Keratinocyte (primary cell): ENCODE data around the gene MRPS22.

Experiments used
- EZH2 ChIP-seq: IDR thresholded peaks from one replicate; pipeline ENCODE4 v1.6.1; 2012; ENCODE audit warnings: inconsistent platforms, mild to moderate bottlenecking, low read length, moderate library complexity
- TF ChIP-seq, protein P1 (sequence below), 3 experiments: IDR thresholded peaks in 1 of 3; conservative IDR thresholded peaks in 1 of 3; optimal IDR thresholded peaks in 1 of 3; 2 replicates in 2 of 3; 3 replicates in 1 of 3; pipeline versions ENCODE3 to v1.5.1; 2011; ENCODE audit warnings: low read length in 3 of 3, mild to moderate bottlenecking in 3 of 3, moderate library complexity in 2 of 3, control low read depth in 1 of 3, inconsistent platforms in 1 of 3; ENCODE audit not compliant: insufficient read depth in 2 of 3; ENCODE audit errors: extremely low read depth in 1 of 3

DNA sequence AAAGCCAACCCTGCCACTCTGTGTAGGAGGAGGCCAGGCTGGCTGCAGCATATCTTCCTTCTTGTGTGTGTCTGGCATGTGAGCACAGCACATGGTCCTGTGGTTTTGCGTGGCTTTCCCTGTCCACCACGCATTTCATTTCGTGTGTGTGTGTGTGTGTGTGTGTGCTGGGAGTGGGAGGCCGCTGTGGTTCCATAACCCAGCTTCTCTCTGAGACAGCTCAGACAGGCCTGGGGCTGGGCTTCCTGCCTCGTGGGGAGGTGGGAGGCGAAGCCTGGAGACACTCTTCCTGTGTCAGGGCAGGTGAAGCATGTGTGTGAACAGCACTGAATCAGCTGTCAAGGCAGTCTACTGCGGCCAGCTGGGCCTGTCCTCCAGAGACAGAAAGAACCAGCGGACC is 16.0 kb upstream of the MRPS22 start:
- TF ChIP-seq EZH2 = no peak
- TF ChIP-seq, protein P1, sequence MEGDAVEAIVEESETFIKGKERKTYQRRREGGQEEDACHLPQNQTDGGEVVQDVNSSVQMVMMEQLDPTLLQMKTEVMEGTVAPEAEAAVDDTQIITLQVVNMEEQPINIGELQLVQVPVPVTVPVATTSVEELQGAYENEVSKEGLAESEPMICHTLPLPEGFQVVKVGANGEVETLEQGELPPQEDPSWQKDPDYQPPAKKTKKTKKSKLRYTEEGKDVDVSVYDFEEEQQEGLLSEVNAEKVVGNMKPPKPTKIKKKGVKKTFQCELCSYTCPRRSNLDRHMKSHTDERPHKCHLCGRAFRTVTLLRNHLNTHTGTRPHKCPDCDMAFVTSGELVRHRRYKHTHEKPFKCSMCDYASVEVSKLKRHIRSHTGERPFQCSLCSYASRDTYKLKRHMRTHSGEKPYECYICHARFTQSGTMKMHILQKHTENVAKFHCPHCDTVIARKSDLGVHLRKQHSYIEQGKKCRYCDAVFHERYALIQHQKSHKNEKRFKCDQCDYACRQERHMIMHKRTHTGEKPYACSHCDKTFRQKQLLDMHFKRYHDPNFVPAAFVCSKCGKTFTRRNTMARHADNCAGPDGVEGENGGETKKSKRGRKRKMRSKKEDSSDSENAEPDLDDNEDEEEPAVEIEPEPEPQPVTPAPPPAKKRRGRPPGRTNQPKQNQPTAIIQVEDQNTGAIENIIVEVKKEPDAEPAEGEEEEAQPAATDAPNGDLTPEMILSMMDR (optimal IDR thresholded peaks at IDR 0.05 in 1 of 3, IDR thresholded peaks at IDR 0.05 in 1 of 3, conservative IDR thresholded peaks at IDR 0.05 in 1 of 3; ENCODE audit: extremely low read depth in 1 of 3, insufficient read depth in 2 of 3, low read length in 3 of 3) = no peak
